ENCODE data around the gene P2RY8. TPM values are rescaled to one million over a fixed set of nuclear protein-coding genes. Genes with fewer than 3 reads are reported as not detected.

The P2RY8 gene
- total and polyA plus RNA-seq, 2 of the 4 experiments (the other 2 are of a cell fraction) = not detected

DNA sequence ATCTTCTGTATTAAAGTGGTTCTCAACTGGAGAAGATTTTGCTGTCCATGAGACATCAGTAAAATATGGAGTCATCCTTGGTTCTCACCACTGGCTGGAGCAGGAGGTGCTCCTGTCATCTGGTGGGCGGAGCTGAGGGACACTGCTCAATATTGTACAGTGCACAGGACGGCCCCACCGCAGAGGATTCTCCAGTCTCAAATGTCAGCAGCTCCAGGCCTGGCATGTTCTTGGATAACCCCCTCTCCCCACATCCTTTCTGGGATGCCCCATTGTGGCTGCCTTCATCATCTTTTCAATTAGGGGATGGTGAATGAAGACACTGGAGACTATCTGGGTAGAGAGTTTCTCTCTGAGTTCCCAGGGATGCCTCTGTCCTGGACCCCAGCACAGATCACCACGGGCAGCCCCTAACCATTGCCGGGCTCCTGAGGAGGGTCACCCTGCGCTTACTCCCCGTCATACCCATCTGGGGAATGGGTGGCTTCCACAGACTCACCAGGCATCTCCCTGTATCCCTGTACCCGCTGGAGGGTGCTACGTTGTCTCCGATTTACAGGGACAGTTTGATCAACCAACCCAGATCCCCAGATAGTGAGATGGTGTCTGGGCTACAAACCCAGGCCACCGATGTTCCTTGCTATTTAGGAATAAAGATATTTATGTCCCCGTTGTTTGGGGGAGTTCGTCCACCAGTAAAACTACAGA is 21.9 kb upstream of the P2RY8 start:
- no peak overlapping the region for H2AK5ac ChIP-seq (ENCODE audit: low read depth, low read length)
- POLR2A ChIA-PET (ENCODE audit: unreplicated experiment) = no interaction called here
- in situ Hi-C loops (cut with MboI; ENCODE audit: low sequenced_read_pairs) = no loop called here
- H3K27me3 ChIP-seq (ENCODE audit: control insufficient read depth, insufficient read depth, low read length) = no peaks in the 10 kb centered on the region
- no peak overlapping the region for H3K23ac ChIP-seq (ENCODE audit: low read depth, low read length)
- H3K18ac ChIP-seq (ENCODE audit: low read depth, low read length) = no peak overlapping the region
- H3K56ac ChIP-seq (ENCODE audit: extremely low read depth, insufficient read depth, low read length) = no peak overlapping the region
- no peak overlapping the region for H3K4me2 ChIP-seq (ENCODE audit: low read depth, low read length)
- DNase-seq (no peak), ATAC-seq (ENCODE audit: low read depth) (no peak)
- no peaks in the 10 kb centered on the region for H3K4me1 ChIP-seq (ENCODE audit: control insufficient read depth, insufficient read depth, low read length)
- intact Hi-C loops (cut with micrococcal nuclease) = no loop called here
- dilution Hi-C loops (cut with HindIII; ENCODE audit: low sequenced_read_pairs, unreplicated experiment) = no loop called here
- CTCF ChIA-PET = no interaction called here
- H3K4me3 ChIP-seq (ENCODE audit: insufficient read depth, low read depth, low read length) = no peak overlapping the region
- no peak overlapping the region for H2AK9ac ChIP-seq (replicated peaks; ENCODE audit: low read depth, low read length, poor library complexity)
- H3K79me1 ChIP-seq (ENCODE audit: low read depth in 1 of 2, low read length in 2 of 2) = no peaks in the 10 kb centered on the region
- H2AFZ ChIP-seq (replicated peaks; ENCODE audit: low read length, poor library complexity) = no peak overlapping the region
- H3K9ac ChIP-seq (ENCODE audit: low read depth, low read length) = no peak overlapping the region
- H3K36me3 ChIP-seq (ENCODE audit: control insufficient read depth, insufficient read depth, low read length) = no peaks in the 10 kb centered on the region
- no peak overlapping the region for H2BK20ac ChIP-seq (ENCODE audit: low read depth, low read length)
- no peak overlapping the region for H3K27ac ChIP-seq (ENCODE audit: insufficient read depth, low read length)
- H4K91ac ChIP-seq (ENCODE audit: insufficient read depth, low read depth, low read length) = no peak overlapping the region
- WGBS, 2 experiments (ENCODE audit: extremely low coverage in 2 of 2, insufficient read length in 1 of 2) = no CpG with 5 or more reads among the region's 13 CpGs
- H2BK15ac ChIP-seq (ENCODE audit: low read depth, low read length) = no peak overlapping the region
- H3K9me1 ChIP-seq (ENCODE audit: insufficient read depth, low read length) = no peaks in the 10 kb centered on the region
- TF ChIP-seq NFE2L2 (IDR thresholded peaks at IDR 0.05; ENCODE audit: low read depth, low read length) (no peak), RAD21 (IDR thresholded peaks at IDR 0.05; ENCODE audit: low read length) (no peak), BHLHE40 (IDR thresholded peaks at IDR 0.05; ENCODE audit: low read depth, low read length) (no peak), SMC3 (IDR thresholded peaks at IDR 0.05; ENCODE audit: low read depth, low read length) (no peak), MAZ (IDR thresholded peaks at IDR 0.05; ENCODE audit: borderline replicate concordance, low read depth, low read length) (no peak), RCOR1 (IDR thresholded peaks at IDR 0.05; ENCODE audit: insufficient replicate concordance, low read length) (no peak), CEBPB (IDR thresholded peaks at IDR 0.05; ENCODE audit: low read depth, low read length) (no peak), MXI1 (IDR thresholded peaks at IDR 0.05; ENCODE audit: borderline replicate concordance, low read depth, low read length) (no peak)
- TF ChIP-seq, protein P1, sequence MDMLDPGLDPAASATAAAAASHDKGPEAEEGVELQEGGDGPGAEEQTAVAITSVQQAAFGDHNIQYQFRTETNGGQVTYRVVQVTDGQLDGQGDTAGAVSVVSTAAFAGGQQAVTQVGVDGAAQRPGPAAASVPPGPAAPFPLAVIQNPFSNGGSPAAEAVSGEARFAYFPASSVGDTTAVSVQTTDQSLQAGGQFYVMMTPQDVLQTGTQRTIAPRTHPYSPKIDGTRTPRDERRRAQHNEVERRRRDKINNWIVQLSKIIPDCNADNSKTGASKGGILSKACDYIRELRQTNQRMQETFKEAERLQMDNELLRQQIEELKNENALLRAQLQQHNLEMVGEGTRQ (IDR thresholded peaks at IDR 0.05; ENCODE audit: low read depth, low read length) = no peak
- TF ChIP-seq, protein P2, sequence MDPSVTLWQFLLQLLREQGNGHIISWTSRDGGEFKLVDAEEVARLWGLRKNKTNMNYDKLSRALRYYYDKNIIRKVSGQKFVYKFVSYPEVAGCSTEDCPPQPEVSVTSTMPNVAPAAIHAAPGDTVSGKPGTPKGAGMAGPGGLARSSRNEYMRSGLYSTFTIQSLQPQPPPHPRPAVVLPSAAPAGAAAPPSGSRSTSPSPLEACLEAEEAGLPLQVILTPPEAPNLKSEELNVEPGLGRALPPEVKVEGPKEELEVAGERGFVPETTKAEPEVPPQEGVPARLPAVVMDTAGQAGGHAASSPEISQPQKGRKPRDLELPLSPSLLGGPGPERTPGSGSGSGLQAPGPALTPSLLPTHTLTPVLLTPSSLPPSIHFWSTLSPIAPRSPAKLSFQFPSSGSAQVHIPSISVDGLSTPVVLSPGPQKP (IDR thresholded peaks at IDR 0.05; ENCODE audit: borderline replicate concordance, low read depth, low read length) = no peak
- no peak overlapping the region for H2BK120ac ChIP-seq (ENCODE audit: low read depth, low read length)
- H4K20me1 ChIP-seq (ENCODE audit: insufficient read depth, low read length) = no peaks in the 10 kb centered on the region
- H4K5ac ChIP-seq (ENCODE audit: low read depth, low read length) = no peak overlapping the region
- H3K4ac ChIP-seq (ENCODE audit: low read depth, low read length) = no peak overlapping the region
- no peak overlapping the region for H2BK5ac ChIP-seq (ENCODE audit: low read depth, low read length, poor library complexity, severe bottlenecking)
- no TSS peak for BruUV-seq (replicated peaks)
- no peak overlapping the region for H4K8ac ChIP-seq (ENCODE audit: low read depth in 2 of 2, low read length in 2 of 2)
- H3K9me3 ChIP-seq (ENCODE audit: control insufficient read depth, insufficient read depth, low read length) = peaks cover 13% of the 10 kb centered on the region
- no peak overlapping the region for H3K14ac ChIP-seq (replicated peaks; ENCODE audit: low read depth, low read length)
